Measurements from ENCODE around the gene SP110.
A peak's percentile ranks its signal among the peaks of the same experiment; 100 is the strongest.

Gene SP110

GRCh38 chr2:230219419-230220331 is at the start of gene SP110 (continued):
- TF ChIP-seq ZNF175 (tag by site-specific recombination; IDR thresholded peaks at IDR 0.05) (no peak), HOXD13 (CRISPR knock-in tag; IDR thresholded peaks at IDR 0.05; ENCODE audit: borderline replicate concordance) (no peak), YY1 (tag by site-specific recombination; IDR thresholded peaks at IDR 0.05) (no peak), ZNF302 (tag by site-specific recombination; IDR thresholded peaks at IDR 0.05; ENCODE audit: low read depth) (no peak), ZNF704 (tag by site-specific recombination; IDR thresholded peaks at IDR 0.05) (no peak), KLF9 (tag by site-specific recombination; IDR thresholded peaks at IDR 0.05; ENCODE audit: low read depth) (no peak), ZNF558 (tag by site-specific recombination; IDR thresholded peaks at IDR 0.05) (no peak), ZFP3 (tag by site-specific recombination; IDR thresholded peaks at IDR 0.05; ENCODE audit: low read depth) (no peak), ZNF571 (tag by site-specific recombination; IDR thresholded peaks at IDR 0.05) (no peak), ZBTB8A (tag by site-specific recombination; IDR thresholded peaks at IDR 0.05) (peak; percentile 45; the same call in 1 of the 2 replicates), ZNF341 (tag by site-specific recombination; IDR thresholded peaks at IDR 0.05; ENCODE audit: low read depth) (peak; percentile 78), ZNF37A (tag by site-specific recombination; IDR thresholded peaks at IDR 0.05) (no peak), ZFP37 (tag by site-specific recombination; IDR thresholded peaks at IDR 0.05) (no peak), ZSCAN5A (tag by site-specific recombination; IDR thresholded peaks at IDR 0.05) (no peak), ZNF140 (tag by site-specific recombination; IDR thresholded peaks at IDR 0.05) (no peak), ZNF701 (tag by site-specific recombination; IDR thresholded peaks at IDR 0.05) (no peak), ZNF629 (tag by site-specific recombination; IDR thresholded peaks at IDR 0.05) (no peak), HOXC10 (CRISPR knock-in tag; IDR thresholded peaks at IDR 0.05) (no peak), ZNF843 (tag by site-specific recombination; IDR thresholded peaks at IDR 0.05) (no peak), SP3 (tag by site-specific recombination; IDR thresholded peaks at IDR 0.05) (peak; percentile 72), ZFP69B (tag by site-specific recombination; IDR thresholded peaks at IDR 0.05) (no peak), ZBTB11 (tag by site-specific recombination; conservative IDR thresholded peaks at IDR 0.05; ENCODE audit: low read depth) (peak; percentile 61), ZNF548 (tag by site-specific recombination; IDR thresholded peaks at IDR 0.05) (no peak), ZNF404 (tag by site-specific recombination; IDR thresholded peaks at IDR 0.05) (no peak), ZNF416 (tag by site-specific recombination; IDR thresholded peaks at IDR 0.05) (no peak), ZBTB20 (tag by site-specific recombination; IDR thresholded peaks at IDR 0.05) (peak; percentile 63; the same call in 1 of the 2 replicates), PRDM2 (tag by site-specific recombination; IDR thresholded peaks at IDR 0.05; ENCODE audit: borderline replicate concordance) (no peak), MZF1 (tag by site-specific recombination; IDR thresholded peaks at IDR 0.05; ENCODE audit: borderline replicate concordance) (no peak), ZBTB48 (tag by site-specific recombination; IDR thresholded peaks at IDR 0.05) (peak; percentile 86), ZNF76 (tag by site-specific recombination; IDR thresholded peaks at IDR 0.05; ENCODE audit: borderline replicate concordance, low read depth) (peak; percentile 63)

Measured in HEK293 (cell line).